ENCODE measurements around the gene GOLT1A.

Gene GOLT1A

GRCh38 chr1:204196068-204196795 lies 17.6 kb downstream of the GOLT1A start, which contains the start of gene KISS1:
Gene KISS1 (minus strand): TSS chr1:204196491. CDS start chr1:204192876, 3,615 bp downstream.
- FAIRE-seq = no peak
- no peak for DNase-seq (ENCODE audit: extremely low spot score, insufficient read length, low read depth)

GRCh38 chr1:204194771-204195170 lies 19.0 kb downstream of the GOLT1A start:
- FAIRE-seq = no peak
- no peak for DNase-seq (ENCODE audit: extremely low spot score, insufficient read length, low read depth)

DNA sequence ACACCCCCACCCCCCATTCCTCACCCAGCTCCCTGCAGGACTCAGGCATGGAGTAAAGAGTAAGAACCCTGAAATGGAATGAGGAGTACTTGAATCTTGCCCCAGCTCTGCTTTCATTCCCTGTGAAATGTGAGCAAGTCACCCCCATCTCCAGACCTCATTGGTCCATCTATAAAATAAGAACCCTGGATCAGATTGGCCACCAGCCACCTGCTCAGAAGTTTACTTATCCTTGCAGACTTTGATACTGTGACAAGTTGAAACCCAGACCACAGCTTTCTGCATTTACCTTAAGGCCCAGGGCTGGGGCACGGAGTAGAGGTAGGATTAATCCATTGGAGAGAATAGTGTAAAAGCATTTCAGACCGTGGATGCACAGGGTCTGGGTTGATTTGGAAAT lies 19.7 kb downstream of the GOLT1A start:
- no peak for FAIRE-seq
- no peak for DNase-seq (ENCODE audit: extremely low spot score, insufficient read length, low read depth)

DNA sequence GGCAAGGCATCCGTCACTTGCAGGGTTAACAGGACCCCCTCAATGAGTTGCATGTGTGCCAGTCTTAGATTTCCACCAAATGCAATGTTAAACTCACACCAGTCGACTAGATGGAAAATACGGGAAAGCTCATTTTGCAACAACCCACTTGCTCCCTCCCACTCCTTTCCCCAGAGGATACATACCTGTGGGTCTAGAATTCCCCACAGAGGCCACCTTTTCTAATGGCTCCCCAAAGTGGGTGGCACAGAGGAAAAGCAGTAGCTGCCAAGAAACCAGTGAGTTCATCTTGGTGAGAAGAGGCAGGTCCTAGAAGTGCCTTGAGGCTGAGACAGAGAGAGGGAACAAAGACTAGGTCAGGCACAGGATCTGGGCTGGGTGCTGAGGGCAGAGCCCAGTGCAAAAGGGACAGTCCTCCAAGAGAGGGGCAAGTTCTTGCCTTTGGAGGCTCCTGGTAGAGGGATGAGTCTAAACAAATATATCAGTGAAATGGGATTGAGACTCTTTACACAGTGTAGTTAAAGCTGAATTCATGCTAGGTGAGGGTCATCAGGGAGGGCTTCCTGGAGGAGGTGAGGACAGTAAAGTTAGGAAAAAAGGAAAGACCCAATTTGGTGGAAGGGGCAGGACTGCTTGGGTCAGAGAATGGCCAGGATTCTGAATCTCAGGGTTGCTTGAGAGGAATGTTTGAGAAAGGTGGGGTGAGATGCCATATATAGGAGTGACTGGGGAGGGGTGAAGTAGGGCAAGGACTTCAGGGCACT lies 21.0 kb downstream of the GOLT1A start:
- DNase-seq (ENCODE audit: extremely low spot score, insufficient read length, low read depth) (no peak), FAIRE-seq (no peak)

DNA sequence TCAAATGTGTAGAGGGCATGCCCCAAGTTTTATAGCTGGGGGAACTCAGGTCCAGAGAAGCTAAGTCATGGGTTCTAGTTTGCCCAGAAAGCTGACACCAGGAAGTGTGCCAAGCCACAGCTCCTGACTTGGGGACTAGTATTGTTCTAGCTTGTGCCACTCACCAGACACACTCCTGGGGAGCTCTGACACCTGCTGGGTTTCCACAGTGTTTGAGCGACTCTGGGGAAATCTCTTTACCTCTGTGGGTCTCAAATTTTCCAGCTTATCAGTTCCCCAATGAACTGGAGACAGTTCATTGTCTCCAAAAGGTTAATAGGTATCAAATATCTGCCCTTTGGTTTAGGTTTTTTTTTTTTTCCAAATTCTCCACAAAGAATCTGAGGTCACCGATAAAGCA lies 21.7 kb downstream of the GOLT1A start:
- FAIRE-seq (no peak), DNase-seq (ENCODE audit: extremely low spot score, insufficient read length, low read depth) (no peak)

- no peak for FAIRE-seq
- DNase-seq (ENCODE audit: extremely low spot score, insufficient read length, low read depth) = no peak
Observed at GRCh38 chr1:204191456-204191855, 22.3 kb downstream of the GOLT1A start.

- no peak for DNase-seq (ENCODE audit: extremely low spot score, insufficient read length, low read depth)
- no peak for FAIRE-seq
Observed at GRCh38 chr1:204190212-204191211, 23.3 kb downstream of the GOLT1A start.

GRCh38 chr1:204188959-204189639 lies 24.7 kb downstream of the GOLT1A start:
- FAIRE-seq (peak; percentile 55), DNase-seq (ENCODE audit: extremely low spot score, insufficient read length, low read depth) (no peak)

- DNase-seq (ENCODE audit: extremely low spot score, insufficient read length, low read depth) = no peak
- no peak for FAIRE-seq
Observed at GRCh38 chr1:204186597-204186996, 27.2 kb downstream of the GOLT1A start.

- FAIRE-seq (no peak), DNase-seq (ENCODE audit: extremely low spot score, insufficient read length, low read depth) (no peak)
Observed at GRCh38 chr1:204181116-204181515, 32.7 kb downstream of the GOLT1A start.

GRCh38 chr1:204180133-204180532 lies 33.7 kb downstream of the GOLT1A start:
- FAIRE-seq (no peak), DNase-seq (ENCODE audit: extremely low spot score, insufficient read length, low read depth) (no peak)

DNA sequence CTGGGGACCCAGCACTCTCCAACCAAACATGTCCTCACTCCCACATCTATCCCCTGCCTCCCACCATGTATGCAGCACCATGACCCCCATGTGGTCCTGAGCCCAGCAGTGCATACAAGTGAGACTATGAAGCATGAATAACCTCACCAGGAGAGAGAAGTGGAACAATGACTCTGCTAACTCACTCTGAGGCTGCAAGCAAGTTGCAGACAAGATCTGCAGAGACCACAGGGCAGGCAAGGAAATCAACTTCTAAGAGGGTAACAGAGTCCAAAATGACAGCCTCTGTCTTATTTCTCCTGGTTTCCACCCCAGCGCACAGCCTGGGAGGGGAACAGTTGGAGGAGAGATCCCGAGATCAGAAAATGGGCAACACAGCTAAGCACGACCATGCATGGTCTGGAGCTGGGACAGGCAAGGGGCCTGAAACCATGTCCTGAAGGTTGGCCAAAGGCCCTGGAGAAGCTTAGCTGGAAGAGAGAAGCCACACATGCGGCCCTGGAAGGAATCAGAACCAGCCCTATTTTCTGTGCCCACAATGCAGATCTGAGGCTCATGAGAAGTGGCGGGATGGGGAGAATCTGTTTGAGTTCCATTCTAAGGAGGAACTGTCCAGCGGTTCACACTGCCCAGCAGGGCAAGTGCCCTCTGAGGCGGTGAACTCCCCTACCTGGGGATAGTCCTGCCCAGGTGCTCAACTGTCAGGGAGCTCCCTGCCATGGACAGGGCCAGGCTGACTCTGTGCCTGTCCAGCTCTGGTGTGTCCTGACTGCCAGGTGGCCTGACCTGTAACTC lies 35.1 kb downstream of the GOLT1A start:
- FAIRE-seq (no peak), DNase-seq (ENCODE audit: extremely low spot score, insufficient read length, low read depth) (no peak)

DNA sequence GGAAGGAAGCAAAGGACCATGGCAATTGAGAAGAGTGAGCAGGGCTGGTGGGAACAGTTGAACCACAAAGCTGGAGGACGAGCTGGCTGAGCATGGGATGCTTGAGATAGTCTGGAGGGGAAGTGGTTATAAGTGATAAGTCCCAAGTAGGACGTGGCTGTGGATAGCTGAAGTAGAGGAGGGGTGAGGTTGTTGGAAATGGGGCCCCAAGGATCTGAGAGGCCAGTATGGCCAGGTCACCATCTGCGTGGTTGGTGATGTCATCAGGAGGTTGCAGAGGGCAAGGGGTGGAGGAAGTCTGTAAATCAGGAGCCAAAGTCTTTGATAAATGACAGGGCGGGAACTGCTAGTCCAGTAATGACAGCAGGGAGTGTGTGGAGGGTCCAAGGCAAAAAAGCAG lies 36.7 kb downstream of the GOLT1A start:
- FAIRE-seq (no peak), DNase-seq (ENCODE audit: extremely low spot score, insufficient read length, low read depth) (no peak)

- no peak for FAIRE-seq
- DNase-seq (ENCODE audit: extremely low spot score, insufficient read length, low read depth) = no peak
Observed at GRCh38 chr1:204176049-204176448, 37.7 kb downstream of the GOLT1A start.

DNA sequence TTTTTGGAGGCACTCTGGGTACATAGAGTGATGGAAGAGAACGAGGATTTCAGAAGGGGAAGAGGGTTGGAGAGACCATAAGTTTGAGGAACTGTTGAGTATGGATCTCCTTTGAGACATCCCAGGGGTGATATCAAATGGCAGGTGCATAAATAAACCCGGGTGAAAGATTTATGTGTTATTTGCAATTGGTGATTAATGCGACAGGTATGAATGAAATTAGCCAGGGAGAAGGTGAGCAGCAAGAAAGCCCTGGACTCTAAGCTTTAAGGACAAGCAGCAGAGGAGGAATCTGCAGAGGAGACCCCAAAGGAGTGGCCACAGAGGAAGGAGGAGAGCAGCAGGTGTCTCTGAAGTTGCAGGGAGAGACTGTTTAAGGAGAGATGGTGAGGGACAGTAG lies 38.8 kb downstream of the GOLT1A start:
- DNase-seq (ENCODE audit: extremely low spot score, insufficient read length, low read depth) (no peak), FAIRE-seq (no peak)

- DNase-seq (ENCODE audit: extremely low spot score, insufficient read length, low read depth) (no peak), FAIRE-seq (no peak)
Observed at GRCh38 chr1:204172404-204173029, 41.3 kb downstream of the GOLT1A start.

- DNase-seq (ENCODE audit: extremely low spot score, insufficient read length, low read depth) (no peak), FAIRE-seq (no peak)
Observed at GRCh38 chr1:204171751-204172178, 42.0 kb downstream of the GOLT1A start.

DNA sequence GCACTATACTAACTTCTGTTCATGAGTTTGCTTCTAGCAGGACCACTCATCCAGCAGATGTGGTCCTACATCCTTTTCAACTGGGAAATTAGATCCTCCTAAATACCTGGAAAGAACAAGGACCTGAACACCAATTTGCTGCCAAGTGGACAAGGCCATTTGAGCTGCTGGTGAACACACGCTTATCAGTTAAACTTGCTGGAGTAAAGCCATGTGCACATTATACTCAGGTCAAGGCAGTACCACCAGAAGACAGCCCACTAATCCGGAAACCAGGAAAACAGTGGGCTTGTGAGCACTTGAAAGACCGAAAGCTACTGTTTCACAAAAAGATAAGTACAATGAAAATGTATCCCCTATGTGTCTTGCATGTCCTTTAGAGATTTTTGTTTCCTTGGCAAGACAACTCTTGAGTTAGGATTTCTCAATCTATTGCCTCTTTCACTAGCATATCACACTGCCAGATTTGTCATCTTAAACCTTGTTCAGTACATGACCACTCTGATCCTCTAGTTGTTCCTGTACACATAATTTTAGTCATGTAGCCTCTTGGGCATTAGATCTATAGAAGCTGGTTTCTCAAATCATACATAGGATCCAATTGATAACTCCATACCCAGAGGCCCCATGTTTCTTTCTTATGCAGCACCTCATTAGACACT lies 43.2 kb downstream of the GOLT1A start:
- FAIRE-seq (no peak), DNase-seq (ENCODE audit: extremely low spot score, insufficient read length, low read depth) (no peak)

All from GM18507 (cell line).